ENCODE measurements around the gene MBTPS1.

Gene MBTPS1

DNA sequence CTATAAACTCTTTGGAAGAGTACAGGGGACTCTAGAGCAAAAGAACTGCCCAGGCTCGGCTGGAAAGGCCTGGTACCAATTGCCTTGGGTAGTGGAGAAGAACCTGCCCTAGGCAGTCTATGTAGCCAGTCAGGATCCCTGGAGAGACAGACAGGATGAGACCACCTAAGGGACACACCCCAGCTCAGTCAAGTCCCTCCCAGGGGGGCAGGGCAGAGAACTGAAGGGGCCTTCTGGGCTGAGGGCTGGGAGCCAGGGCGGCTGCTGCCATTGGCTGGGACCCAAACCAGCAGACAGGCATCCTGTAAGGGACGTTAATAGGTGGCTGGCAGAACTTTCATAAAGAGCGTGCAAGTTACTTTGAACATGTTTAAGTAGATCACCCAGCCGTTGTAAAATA lies 61.4 kb downstream of the MBTPS1 start:
- Histone ChIP-seq H3K27ac (no peak overlapping the region), H3K4me3 (no peak overlapping the region)
- TF ChIP-seq, protein P1, sequence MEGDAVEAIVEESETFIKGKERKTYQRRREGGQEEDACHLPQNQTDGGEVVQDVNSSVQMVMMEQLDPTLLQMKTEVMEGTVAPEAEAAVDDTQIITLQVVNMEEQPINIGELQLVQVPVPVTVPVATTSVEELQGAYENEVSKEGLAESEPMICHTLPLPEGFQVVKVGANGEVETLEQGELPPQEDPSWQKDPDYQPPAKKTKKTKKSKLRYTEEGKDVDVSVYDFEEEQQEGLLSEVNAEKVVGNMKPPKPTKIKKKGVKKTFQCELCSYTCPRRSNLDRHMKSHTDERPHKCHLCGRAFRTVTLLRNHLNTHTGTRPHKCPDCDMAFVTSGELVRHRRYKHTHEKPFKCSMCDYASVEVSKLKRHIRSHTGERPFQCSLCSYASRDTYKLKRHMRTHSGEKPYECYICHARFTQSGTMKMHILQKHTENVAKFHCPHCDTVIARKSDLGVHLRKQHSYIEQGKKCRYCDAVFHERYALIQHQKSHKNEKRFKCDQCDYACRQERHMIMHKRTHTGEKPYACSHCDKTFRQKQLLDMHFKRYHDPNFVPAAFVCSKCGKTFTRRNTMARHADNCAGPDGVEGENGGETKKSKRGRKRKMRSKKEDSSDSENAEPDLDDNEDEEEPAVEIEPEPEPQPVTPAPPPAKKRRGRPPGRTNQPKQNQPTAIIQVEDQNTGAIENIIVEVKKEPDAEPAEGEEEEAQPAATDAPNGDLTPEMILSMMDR (IDR thresholded peaks at IDR 0.05), result no peak
- no peak for DNase-seq (ENCODE audit: low spot score)

DNA sequence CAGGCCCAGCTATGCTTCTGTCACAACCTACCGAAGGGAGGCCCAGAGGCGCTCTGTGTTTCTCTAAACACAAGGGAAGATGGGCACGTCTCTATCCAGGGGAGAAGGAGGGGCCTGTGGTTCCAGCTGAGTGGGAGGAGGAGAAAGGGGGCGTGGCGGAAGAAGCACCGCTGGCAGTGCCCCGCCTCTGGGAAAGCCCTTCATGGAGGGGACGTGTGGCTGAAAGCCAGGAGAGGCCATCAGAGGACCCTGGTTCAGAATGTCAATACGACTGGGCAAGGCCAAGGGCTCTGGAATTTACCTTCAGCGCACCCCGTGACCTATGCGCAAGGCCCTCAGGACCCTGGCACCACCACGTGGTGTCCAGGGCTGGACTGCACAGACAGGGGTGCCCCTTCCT lies 61.8 kb downstream of the MBTPS1 start:
- peak; percentile 50 for DNase-seq (ENCODE audit: low spot score)
- TF ChIP-seq, protein P1 (IDR thresholded peaks at IDR 0.05), result no peak
- Histone ChIP-seq H3K27ac (no peak overlapping the region), H3K4me3 (no peak overlapping the region)

DNA sequence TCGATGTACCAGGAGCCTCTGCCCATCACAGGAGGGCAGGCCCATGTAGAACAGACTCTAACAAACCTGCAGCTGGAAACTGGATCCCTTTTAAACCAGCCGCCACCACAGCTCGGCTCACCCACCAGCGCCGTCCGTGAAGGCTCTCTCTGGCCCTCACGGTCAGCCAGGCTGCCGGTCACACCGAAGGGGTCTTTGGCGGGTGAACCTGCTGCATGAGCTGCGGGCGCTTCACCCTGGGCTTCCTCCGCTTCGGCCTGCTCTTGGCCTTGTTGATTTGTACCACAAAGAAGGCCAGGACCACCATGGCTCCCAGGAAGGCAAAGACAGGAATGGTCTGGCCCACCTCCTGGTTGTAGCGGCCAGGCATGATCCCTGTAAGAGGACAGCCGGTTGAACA lies 62.5 kb downstream of the MBTPS1 start:
- peak; percentile 65 for DNase-seq (ENCODE audit: low spot score)
- H3K27ac ChIP-seq, result no peak overlapping the region
- TF ChIP-seq, protein P1 (IDR thresholded peaks at IDR 0.05), result no peak
- H3K4me3 ChIP-seq, result no peak overlapping the region

DNA sequence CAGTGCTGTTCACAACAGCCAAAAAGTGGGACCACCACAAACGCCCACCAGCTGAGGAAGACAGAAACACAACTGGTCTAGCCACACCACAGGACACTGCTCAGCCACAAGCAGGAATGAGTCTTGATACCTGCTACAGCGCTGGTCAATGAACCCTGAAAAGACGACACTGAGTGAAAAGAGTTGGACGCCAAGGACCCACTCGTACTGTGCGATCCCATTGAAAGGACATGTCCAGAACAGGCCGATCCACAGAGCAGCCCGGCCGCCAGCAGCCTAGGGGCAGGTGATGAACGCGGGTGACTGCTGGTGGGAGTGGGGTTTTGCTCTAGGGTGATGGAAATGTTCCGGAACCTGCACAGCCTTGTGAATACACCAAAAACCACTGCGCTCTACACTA lies 63.5 kb downstream of the MBTPS1 start:
- peak; percentile 35 for DNase-seq (ENCODE audit: low spot score)
- Histone ChIP-seq H3K4me3 (no peak overlapping the region), H3K27ac (no peak overlapping the region)
- TF ChIP-seq, protein P1 (IDR thresholded peaks at IDR 0.05), result no peak

DNA sequence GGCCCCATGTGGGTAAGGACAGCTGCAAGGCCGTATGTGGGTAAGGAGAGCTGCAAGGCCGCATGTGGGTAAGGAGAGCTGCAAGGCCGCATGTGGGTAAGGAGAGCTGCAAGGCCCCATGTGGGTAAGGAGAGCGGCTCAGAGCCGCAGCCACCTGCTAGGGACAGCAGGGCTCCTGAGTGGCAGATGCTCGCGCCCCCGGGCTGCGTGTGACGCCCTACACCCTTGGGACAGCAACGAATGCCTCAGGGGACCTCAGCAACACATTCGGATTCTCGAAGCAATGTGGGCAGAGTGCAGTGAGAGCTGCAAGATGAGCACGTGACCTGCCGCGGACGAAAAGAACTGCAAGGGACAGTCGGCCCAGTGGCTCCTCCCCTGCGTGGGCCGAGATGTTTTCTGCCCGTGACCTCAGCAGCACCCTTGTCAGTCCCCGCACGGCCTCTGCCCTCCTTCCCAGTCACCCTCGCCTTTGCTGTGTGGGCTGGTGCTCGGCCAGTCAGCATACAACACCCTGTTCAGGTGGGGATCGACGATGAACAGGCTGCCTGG lies 64.6 kb downstream of the MBTPS1 start:
- Histone ChIP-seq H3K27ac (no peak overlapping the region), H3K4me3 (no peak overlapping the region)
- TF ChIP-seq, protein P1 (IDR thresholded peaks at IDR 0.05), result no peak
- no peak for DNase-seq (ENCODE audit: low spot score)

DNA sequence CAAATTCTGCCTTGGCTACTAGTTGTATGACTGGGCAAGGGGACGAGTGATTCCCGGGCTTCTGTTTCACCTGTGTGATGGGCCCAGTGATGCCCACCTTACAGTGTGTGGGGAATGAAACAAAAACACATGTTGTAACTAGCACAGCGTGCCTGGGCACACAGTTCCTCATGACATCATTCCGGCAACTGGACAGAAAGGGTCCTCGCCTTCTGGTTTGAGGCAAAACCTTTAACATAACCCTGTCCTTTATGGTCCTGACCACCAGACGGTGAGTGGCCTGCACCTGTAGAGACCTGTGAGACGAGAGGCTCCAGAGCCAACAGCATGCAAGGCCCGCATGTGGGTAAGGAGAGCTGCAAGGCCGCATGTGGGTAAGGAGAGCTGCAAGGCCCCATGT lies 66.4 kb downstream of the MBTPS1 start:
- no peak for DNase-seq (ENCODE audit: low spot score)
- no peak overlapping the region for H3K4me3 ChIP-seq
- H3K27ac ChIP-seq, result no peak overlapping the region
- TF ChIP-seq, protein P1 (IDR thresholded peaks at IDR 0.05), result no peak

DNA sequence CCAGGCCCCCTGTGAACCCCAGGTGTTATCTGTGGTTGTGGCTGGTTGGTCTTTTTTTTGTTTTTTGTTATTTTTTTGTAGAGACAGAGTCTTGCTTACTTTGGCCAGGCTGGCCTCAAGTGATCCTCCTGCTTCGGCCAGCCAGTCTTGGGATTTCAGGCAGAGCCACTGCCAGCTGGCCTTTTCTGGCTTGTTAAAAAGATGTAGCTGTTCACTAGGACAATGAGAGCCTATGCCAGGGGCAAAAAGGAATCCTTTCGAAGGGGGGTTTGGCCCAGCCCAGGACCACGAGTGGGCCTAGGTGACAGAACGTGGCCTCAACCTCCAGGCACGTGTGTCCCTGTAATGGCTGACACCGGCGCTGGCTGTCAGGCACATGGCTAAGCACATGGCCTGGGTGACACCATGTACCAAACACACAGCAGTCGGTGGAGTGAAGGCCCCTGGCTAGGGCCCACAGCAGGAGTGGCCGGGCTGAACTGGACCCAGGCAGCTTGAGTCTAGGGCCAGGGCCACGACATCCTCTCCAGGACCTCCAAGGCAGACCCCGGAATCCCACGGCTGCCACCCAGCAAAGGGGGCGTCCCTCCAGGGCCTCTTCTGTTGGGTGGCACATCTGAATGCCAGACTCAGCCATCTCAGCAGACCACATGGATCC lies 67.2 kb downstream of the MBTPS1 start:
- Histone ChIP-seq H3K27ac (no peak overlapping the region), H3K4me3 (no peak overlapping the region)
- TF ChIP-seq, protein P1 (IDR thresholded peaks at IDR 0.05), result no peak
- no peak for DNase-seq (ENCODE audit: low spot score)
